CD4-positive, CD25-positive, alpha-beta regulatory T cell (primary cell): ENCODE results near the gene PDE4DIP. TPM values are rescaled to one million over a fixed set of nuclear protein-coding genes. Genes with fewer than 3 reads are reported as not detected.
A peak's percentile ranks its signal among the peaks of the same experiment; 100 is the strongest.
"Not testable (repeated sequence)": the region's sequence is repeated elsewhere in the genome, so short reads cannot be mapped to it uniquely, and the experiment has no call there.

Experiments
- ATAC-seq, 2 donors: fragments of 150-1000 bp; cut with Tn5 transposase; one replicate each; pipeline ENCODE4 v1.10.0; 2021; ENCODE audit warnings: low read depth in 2 of 2, moderate number of reproducible peaks in 2 of 2, moderate library complexity in 1 of 2
- DNase-seq, 3 donors: peaks; one replicate each; pipeline versions ENCODE4 v3.0.0 to v3.0.0-alpha.2; 2012 to 2022; ENCODE audit warnings: mixed read lengths in 1 of 3
- H3K27ac ChIP-seq: one replicate; pipeline ENCODE4 v1.7.0; 2013; ENCODE audit warnings: mild to moderate bottlenecking, low read length; ENCODE audit not compliant: insufficient read depth, poor library complexity, severe bottlenecking
- H3K27me3 ChIP-seq: one replicate; pipeline ENCODE4 v1.7.0; 2013; ENCODE audit warnings: low read length; ENCODE audit not compliant: control insufficient read depth, insufficient read depth
- H3K36me3 ChIP-seq: one replicate; pipeline ENCODE4 v1.7.0; 2013; ENCODE audit warnings: mild to moderate bottlenecking, low read length, moderate library complexity; ENCODE audit not compliant: control insufficient read depth, insufficient read depth
- H3K4me1 ChIP-seq: 2 replicates; pipeline ENCODE4 v1.7.0; 2013; ENCODE audit warnings: mild to moderate bottlenecking, low read length; ENCODE audit not compliant: insufficient read depth, control insufficient read depth, poor library complexity, severe bottlenecking
- H3K4me3 ChIP-seq: one replicate; pipeline ENCODE4 v1.7.0; 2013; ENCODE audit warnings: low read depth, mild to moderate bottlenecking, low read length, moderate library complexity
- H3K9me3 ChIP-seq, 2 experiments: 1 replicate in 1 of 2; 2 replicates in 1 of 2; pipeline ENCODE4 v1.7.0; 2013; ENCODE audit warnings: low read length in 2 of 2, mild to moderate bottlenecking in 1 of 2, moderate library complexity in 1 of 2; ENCODE audit not compliant: control insufficient read depth in 2 of 2
- H3K27ac Mint-ChIP-seq, 3 donors: one replicate each; pipeline ENCODE4 v1.8.0; 2020 to 2022; ENCODE audit warnings: mild to moderate bottlenecking in 3 of 3, mixed read lengths in 3 of 3, moderate library complexity in 2 of 3
- H3K27me3 Mint-ChIP-seq: one replicate; pipeline ENCODE4 v1.8.0; 2022; ENCODE audit warnings: mild to moderate bottlenecking, mixed read lengths
- H3K36me3 Mint-ChIP-seq: one replicate; pipeline ENCODE4 v1.8.0; 2020; ENCODE audit warnings: mixed read lengths
- H3K4me1 Mint-ChIP-seq, 4 donors: one replicate each; pipeline ENCODE4 v1.8.0; 2020 to 2022; ENCODE audit warnings: mixed read lengths in 4 of 4, mild to moderate bottlenecking in 1 of 4
- H3K4me3 Mint-ChIP-seq, 4 donors: one replicate each; pipeline ENCODE4 v1.8.0; 2020 to 2022; ENCODE audit warnings: mild to moderate bottlenecking in 4 of 4, mixed read lengths in 4 of 4, moderate library complexity in 3 of 4
- H3K9me3 Mint-ChIP-seq, 7 donors: one replicate each; pipeline ENCODE4 v1.8.0; 2020 to 2022; ENCODE audit warnings: mixed read lengths in 7 of 7, mild to moderate bottlenecking in 3 of 7, moderate library complexity in 2 of 7
- polyA plus RNA-seq, 4 donors: library from polyadenylated mRNA; unstranded; fragments of 300-500 nt; fragmentation: Illumina TruSeq; gene quantifications; one replicate each; pipeline ENCODE4 v1.2.3, GENCODE V29; 2021
- total RNA-seq: library from RNA; stranded (reverse); gene quantifications from one replicate; pipeline ENCODE4 v1.2.3, GENCODE V29; 2022

PDE4DIP gene
- total RNA-seq (50.8 TPM), polyA plus RNA-seq (10 to 100 TPM; 22.3 to 36.1 (median 33.4) TPM)

- H3K36me3 Mint-ChIP-seq, H3K27ac ChIP-seq, H3K36me3 ChIP-seq, H3K27me3 ChIP-seq, H3K4me1 ChIP-seq, H3K9me3 Mint-ChIP-seq, H3K9me3 ChIP-seq, H3K27ac Mint-ChIP-seq, H3K27me3 Mint-ChIP-seq, H3K4me1 Mint-ChIP-seq, H3K4me3 ChIP-seq: not testable (repeated sequence)
- ATAC-seq (peak; percentile 88 to 93), DNase-seq (peak in 2 of 3 donors; percentile 2 to 35)
- peak within 1 kb of the TSS in 2 of 4 donors; percentile 66 to 80 for H3K4me3 Mint-ChIP-seq
These were observed at the start of gene PDE4DIP for GRCh38 chr1:148844220-148844619. Gene PDE4DIP, plus strand, starts transcription at chr1:148844428. Its CDS starts 347 bp downstream, at chr1:148844775.

DNA sequence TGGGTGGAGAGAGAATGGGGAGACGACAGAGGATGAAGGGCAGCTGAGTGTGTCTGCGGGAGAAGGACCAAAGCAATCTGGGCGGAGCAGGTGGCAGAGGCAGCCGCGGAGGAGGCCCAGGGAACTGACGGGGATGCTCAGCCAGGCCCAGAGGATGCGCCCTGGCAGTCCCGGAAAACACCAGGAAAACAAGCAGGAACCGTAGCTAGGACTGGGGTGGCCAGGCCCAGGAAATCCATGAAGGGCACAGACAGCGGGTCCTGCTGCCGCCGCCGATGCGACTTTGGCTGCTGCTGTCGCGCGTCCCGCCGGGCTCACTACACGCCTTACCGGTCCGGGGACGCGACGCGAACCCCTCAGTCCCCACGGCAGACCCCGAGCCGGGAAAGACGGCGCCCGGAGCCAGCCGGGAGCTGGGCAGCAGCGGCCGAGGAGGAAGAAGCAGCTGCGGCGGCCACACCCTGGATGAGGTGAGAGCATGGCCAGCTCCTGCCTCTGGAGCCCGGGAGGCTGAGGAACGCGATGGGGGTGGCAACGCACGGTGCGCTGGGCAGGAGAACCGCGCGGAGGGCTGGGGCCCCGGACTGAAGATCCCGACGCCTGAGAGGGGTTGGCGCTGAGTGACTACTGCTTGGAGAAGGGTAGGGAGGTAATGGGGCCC lies 35.8 kb upstream of the PDE4DIP start:
- not testable (repeated sequence) for H3K27me3 ChIP-seq, H3K27me3 Mint-ChIP-seq, H3K27ac Mint-ChIP-seq, ATAC-seq, H3K4me3 ChIP-seq, H3K36me3 ChIP-seq, H3K4me3 Mint-ChIP-seq, H3K36me3 Mint-ChIP-seq, H3K4me1 Mint-ChIP-seq, H3K9me3 Mint-ChIP-seq, DNase-seq, H3K27ac ChIP-seq, H3K9me3 ChIP-seq, H3K4me1 ChIP-seq

GRCh38 chr1:148808929-148809283 lies 35.3 kb upstream of the PDE4DIP start:
- H3K4me3 ChIP-seq, H3K4me1 Mint-ChIP-seq, H3K27me3 ChIP-seq, H3K9me3 Mint-ChIP-seq, H3K27me3 Mint-ChIP-seq, H3K27ac Mint-ChIP-seq, H3K36me3 Mint-ChIP-seq, H3K4me3 Mint-ChIP-seq, ATAC-seq, H3K27ac ChIP-seq, H3K4me1 ChIP-seq, H3K9me3 ChIP-seq, H3K36me3 ChIP-seq, DNase-seq: not testable (repeated sequence)

DNA sequence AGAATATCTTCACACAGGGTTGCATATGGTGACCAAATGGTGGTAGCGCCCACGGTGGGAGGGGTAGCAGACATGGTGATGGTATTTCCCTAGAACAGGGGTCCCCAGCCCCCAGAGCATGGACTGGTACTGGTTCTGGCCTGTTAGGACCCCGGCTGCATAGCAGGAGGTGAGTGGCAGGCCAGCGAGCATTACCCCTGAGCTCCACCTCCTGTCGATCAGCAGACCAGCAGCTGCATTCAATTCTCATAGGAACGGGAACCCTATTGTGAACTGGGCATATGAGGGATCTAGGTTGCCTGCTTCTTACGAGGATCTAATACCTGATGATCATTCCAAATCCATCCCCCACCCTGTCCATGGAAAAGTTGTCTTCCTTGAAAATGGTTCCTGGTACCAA lies 22.0 kb upstream of the PDE4DIP start:
- H3K9me3 Mint-ChIP-seq, H3K27ac Mint-ChIP-seq, H3K27me3 ChIP-seq, H3K4me3 Mint-ChIP-seq, H3K27me3 Mint-ChIP-seq, H3K36me3 Mint-ChIP-seq, H3K4me1 Mint-ChIP-seq, H3K9me3 ChIP-seq, H3K4me3 ChIP-seq, DNase-seq, H3K4me1 ChIP-seq, ATAC-seq, H3K36me3 ChIP-seq, H3K27ac ChIP-seq: not testable (repeated sequence)

DNA sequence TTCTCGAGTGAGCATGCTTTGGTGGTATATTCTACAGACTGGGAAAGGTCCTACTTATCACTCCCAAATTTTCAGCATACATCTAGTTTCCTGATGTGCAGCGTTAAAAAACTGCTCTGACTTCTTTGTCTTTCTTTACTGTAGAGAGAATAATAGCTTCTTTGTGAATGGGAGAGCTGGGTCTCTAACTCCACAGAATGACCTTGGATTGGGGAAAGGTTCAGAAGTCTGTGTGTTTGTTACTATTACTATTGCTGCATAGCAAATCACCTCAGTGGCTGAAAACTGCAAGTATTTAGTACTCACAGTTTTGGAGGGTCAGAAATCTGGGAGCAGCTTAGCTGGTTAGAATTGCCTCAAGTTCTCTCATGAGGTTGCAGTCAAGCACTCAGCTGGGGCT lies 20.4 kb upstream of the PDE4DIP start:
- not testable (repeated sequence) for H3K36me3 Mint-ChIP-seq, H3K4me1 ChIP-seq, H3K27me3 Mint-ChIP-seq, H3K27ac ChIP-seq, ATAC-seq, H3K4me3 Mint-ChIP-seq, DNase-seq, H3K9me3 ChIP-seq, H3K4me1 Mint-ChIP-seq, H3K4me3 ChIP-seq, H3K27ac Mint-ChIP-seq, H3K27me3 ChIP-seq, H3K36me3 ChIP-seq, H3K9me3 Mint-ChIP-seq

DNA sequence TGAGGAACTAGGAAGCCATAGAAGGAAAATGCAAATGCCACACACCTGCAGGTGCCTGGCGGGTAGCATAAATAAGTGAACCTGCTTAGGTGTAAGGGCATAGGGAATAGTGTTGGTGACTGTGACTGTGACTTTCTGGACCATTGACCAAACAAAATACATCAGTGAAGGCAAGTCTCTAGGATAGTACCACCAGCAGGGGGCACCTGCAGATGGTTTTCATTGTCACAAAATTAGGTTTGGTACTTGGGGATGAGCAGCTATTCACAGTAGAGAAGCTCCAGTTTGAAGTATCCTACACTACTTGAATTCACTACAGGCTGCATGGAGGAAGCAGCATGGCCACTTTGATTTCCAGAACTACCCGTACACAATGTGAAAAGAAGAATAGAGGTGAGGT lies 19.2 kb upstream of the PDE4DIP start:
- H3K4me1 ChIP-seq, H3K4me3 Mint-ChIP-seq, H3K27ac ChIP-seq, H3K4me3 ChIP-seq, DNase-seq, H3K27me3 Mint-ChIP-seq, H3K36me3 ChIP-seq, H3K4me1 Mint-ChIP-seq, H3K9me3 Mint-ChIP-seq, H3K9me3 ChIP-seq, H3K36me3 Mint-ChIP-seq, H3K27ac Mint-ChIP-seq, H3K27me3 ChIP-seq: not testable (repeated sequence)
- ATAC-seq = peak; percentile 53 to 71

GRCh38 chr1:148828531-148828930 lies 15.7 kb upstream of the PDE4DIP start:
- not testable (repeated sequence) for H3K27ac Mint-ChIP-seq, H3K4me1 ChIP-seq, ATAC-seq, H3K4me1 Mint-ChIP-seq, H3K4me3 ChIP-seq, H3K36me3 Mint-ChIP-seq, H3K27me3 ChIP-seq, H3K27ac ChIP-seq, H3K36me3 ChIP-seq, H3K4me3 Mint-ChIP-seq, H3K9me3 Mint-ChIP-seq, H3K27me3 Mint-ChIP-seq, DNase-seq, H3K9me3 ChIP-seq

GRCh38 chr1:148828962-148829361 lies 15.3 kb upstream of the PDE4DIP start:
- not testable (repeated sequence) for DNase-seq, ATAC-seq, H3K9me3 ChIP-seq, H3K27ac ChIP-seq, H3K27ac Mint-ChIP-seq, H3K4me3 ChIP-seq, H3K27me3 ChIP-seq, H3K36me3 Mint-ChIP-seq, H3K4me1 Mint-ChIP-seq, H3K9me3 Mint-ChIP-seq, H3K4me3 Mint-ChIP-seq, H3K36me3 ChIP-seq, H3K27me3 Mint-ChIP-seq, H3K4me1 ChIP-seq
